NCI-H2171 (cell line): Measurements from ENCODE around the gene HSFX2.
"Not testable (repeated sequence)": the region's sequence is repeated elsewhere in the genome, so short reads cannot be mapped to it uniquely, and the experiment has no call there.

Experiments
- DNase-seq: peaks from one replicate; lab custom pipeline; 2025; lab: John Stamatoyannopoulos, UW

The HSFX2 gene, protein sequence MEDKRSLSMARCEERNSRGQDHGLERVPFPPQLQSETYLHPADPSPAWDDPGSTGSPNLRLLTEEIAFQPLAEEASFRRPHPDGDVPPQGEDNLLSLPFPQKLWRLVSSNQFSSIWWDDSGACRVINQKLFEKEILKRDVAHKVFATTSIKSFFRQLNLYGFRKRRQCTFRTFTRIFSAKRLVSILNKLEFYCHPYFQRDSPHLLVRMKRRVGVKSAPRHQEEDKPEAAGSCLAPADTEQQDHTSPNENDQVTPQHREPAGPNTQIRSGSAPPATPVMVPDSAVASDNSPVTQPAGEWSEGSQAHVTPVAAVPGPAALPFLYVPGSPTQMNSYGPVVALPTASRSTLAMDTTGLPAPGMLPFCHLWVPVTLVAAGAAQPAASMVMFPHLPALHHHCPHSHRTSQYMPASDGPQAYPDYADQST

DNA sequence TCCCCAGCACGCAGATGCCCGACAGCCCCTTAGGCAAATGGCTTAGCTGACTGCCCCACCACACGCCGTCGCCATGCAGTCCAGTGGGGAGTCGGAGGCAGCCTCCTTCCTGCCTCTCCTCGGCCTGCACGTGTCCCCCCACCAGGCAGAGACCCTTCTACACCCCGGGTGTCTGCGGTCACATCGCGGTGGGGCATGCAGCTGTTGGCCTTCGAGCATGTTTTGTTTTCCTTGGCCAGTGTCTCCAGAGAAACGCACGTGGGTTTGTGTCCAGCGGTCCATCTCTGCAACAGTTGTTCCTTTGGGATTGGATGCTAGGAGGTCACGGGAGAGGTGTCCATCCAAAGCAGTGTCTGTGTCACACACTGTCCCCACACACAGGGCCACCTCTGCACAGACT lies at the start of gene HSFX2:
HSFX2 (minus strand) TSS at position 101 of the 400 bp plus-strand sequence. CDS start 614 bp downstream, outside the sequence.
- not testable (repeated sequence) for DNase-seq

DNA sequence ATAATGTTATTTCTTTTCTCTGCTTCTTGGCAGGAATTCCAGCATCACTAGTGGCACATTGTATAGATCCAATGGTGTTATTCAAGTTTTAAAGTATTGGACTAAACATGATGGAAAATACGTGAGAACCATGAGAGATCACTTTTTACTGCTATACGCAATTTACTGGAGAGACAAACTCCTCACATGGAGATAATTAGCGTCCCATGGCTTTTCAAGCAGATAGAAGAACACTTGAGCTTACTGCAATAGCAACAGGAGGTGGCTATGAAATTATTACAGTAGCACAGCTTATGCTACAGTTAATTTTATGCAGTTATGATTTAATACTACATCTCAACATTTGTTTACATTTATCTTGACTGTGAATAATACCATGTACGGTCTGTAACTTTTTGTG lies 48.4 kb upstream of the HSFX2 start:
- DNase-seq = no peak

DNA sequence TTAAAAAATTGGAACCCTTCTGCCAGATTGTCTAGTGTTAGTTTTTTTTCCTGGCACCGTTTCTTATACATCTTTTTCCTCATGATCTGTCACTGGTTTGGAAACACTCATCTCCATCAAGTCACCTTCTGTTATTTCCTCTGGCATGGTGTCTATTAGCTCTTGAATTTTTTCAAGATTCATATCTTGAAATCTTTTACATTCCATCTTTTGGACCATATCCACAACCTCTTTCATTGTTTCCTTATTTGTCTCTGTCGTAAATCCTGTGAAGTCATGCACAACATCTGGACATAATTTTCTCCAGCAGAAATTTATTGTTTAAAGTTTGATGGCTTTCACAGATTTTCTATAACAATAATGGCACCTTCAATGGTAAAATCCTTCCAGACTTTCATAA lies 46.7 kb upstream of the HSFX2 start:
- no peak for DNase-seq

DNA sequence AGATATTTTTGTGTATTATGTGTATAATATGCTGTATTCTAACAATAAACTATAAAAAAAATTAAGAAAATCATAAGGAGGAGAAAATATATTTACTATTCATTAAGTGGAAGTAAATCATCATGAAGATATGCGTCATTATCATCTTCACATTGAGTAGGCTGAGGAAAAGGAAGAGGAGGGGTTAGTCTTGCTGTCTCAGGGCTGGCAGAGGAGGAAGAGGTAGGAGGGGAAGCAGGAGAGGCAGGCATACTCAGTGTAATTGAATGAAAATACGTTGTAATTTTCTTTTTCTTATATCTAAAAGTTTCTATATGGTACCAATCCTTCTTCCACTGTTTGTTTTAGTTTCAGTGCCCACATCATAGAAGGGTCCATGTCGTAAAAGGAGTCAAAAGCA lies 46.3 kb upstream of the HSFX2 start:
- no peak for DNase-seq

DNA sequence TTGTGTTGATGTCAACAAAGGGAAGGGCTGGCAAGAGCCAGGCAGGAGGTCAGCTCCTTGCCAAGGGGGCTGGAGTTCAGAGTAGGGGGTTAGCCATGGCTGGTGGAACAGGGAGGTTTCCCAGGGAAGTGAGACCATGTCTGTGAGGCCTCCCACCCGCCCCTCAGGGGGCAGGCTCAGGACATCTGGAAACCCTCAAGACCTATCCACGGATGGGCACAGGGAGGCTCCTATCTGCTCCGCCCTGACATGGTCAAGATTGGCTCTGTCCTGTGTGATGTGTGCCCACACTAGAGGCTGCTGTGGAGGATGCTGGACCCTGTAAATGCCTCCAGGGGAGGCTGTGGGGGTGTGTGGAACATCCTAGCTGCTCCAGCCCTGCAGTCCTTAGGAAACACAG lies 44.5 kb upstream of the HSFX2 start:
- no peak for DNase-seq

DNA sequence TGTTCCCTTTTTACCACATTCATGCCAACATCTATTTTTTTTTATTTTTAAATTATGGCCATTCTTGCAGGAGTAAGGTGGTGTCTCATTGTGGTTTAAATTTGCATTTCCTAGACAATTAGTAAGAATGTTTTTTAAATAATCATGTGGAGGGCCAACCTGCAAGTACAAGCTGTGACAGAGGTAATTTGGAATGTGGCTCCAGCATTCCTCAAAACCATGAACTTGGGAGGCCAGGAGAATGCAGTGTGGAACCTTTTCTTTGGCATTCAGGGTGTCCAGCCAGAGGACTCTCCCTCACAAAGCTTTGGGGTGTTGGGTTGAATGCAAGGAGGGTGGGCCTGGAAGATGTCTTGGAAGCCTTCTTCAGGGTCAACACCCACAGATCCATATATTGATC lies 43.7 kb upstream of the HSFX2 start:
- no peak for DNase-seq

DNA sequence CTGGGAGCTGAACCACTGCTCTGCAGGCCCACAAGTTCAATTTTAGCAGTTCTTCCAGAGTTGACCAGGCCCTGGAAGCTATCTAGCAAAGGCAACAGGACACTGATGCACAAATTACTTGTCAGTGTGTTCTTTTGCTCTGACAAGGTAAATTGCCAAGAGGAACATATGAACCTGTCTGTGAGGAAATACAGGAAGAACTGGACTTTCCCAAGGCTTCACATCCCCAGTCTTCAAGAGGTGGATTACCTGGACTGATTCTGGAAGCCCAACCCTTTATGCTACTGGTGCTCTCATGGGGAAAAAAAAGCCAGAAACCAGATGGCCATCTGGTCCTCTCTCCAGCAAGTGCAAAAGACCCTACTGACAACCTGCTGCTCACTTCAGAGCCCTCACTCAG lies 38.4 kb upstream of the HSFX2 start:
- no peak for DNase-seq

DNA sequence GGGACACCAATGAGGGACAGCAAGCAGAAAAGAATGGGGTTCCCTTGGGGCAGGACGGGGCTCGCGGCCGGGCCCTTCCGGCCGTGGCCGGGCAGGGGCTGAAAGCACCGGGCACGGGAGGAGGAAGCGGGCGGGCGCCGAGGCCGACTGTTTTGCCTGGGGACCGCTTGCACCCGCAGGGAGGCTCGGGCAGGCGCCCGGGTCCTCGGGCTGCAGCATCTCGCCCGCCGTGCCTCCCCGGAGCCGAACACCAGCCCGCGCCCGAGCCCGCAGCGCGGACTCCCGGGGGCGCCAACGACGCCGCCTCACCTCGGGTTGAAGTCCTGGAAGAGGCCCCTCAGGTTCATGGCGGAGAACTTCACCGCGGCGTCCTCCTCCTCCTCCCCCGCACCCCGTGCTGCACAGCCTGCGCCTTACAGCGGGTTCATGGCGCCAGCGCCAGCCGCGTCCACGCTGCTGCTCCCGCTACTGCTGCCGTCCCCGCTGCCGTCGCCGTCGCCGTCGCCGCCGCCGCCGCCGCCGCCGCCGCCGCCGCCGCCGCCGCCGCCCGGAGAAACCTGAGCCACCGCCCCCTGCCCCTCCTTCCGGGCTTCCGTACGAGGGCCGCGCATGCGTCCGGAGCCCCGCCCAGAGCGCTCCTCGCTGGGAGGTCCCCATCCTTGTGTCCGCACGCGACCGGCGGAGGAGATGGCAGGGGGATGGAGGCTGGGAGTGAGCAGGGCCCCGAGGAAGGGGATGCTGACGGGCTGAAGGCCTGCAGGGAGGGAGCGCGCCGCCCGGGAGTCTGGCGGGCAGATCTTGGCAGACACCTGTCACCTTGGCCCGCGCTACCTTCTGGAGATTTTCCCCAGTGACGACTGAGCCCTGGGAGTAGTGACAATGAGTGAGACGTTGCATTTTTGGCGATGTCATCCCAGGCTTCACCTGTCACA lies 36.4 kb upstream of the HSFX2 start, which contains the start of gene TMEM185A:
TMEM185A (minus strand) TSS at position 559 of the 932 bp plus-strand sequence; CDS start at position 347, 212 bp downstream.
- peak; percentile 49 for DNase-seq

DNA sequence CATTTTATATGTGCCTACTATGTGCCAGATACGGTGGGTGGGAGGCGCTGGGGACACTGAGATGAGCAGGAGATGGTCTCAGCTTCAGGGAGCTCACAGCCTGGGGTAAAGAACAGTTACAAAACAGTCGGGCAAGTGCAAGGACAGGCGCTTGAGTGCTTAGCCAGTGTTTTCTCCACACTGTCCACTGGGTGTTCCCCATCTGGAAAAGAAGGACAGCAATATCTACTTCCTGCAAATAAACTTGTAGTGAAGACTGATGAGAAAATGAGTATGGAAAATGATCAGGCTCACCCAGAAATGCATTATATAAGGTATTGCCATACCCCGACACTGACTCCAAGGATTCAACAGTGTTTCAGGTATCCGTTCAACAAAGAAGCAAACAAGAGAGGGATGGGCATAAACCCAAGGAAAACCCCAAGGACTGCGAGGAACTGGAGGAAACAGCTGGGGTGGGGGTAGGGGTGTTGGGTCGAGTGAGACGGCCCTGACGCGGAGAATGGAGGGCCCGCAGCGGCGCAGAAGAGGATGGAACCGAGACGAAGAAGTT lies 35.6 kb upstream of the HSFX2 start:
- no peak for DNase-seq

DNA sequence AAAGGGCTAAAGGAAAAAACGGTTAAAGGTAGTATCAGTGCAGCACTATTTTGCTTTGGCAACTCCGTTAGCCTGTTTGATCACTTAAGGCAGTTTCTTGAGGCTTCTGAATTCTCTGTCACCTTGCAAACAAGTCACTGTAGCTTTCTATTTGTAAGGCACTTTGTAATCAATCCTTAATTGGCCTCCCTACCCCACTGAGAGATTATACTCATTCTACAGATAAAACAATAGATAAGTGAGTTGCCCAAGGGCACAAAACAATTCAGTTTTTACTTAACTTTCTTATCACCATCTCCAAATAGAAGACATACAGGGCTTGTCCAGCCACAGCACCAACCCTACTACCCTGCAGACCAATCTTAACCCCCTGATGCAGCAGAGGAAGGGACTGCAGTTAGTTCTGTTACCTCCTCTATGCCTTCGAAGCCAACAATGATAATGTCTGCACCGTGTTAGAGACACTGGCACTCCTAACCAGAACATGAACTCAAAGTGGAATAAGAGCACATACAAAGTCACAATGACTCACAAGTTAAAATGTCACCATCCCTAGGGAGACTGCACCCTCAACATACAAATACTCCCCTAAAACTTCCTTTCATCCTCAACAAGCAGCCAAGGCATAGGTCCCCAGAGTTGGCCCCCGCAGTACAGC lies 34.7 kb upstream of the HSFX2 start:
- no peak for DNase-seq

DNA sequence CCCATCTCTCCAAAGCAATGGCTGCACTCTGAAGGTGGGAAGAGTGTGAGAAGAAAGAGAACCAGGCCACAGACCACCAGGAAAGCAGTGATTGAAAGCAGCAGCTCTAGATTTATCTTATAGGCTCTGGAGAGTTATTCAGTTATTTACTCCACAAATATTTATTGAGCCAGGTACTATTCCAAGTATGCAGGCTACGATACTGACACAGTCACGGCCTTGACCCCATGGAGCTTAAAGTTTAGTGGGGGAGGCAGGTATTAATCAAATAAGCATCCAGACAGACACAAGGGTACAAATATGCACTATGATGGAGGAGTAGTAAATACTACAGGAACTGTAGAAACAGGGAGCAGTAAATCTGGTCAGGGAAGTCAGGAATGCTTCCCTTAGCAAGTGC lies 33.7 kb upstream of the HSFX2 start:
- DNase-seq = no peak

DNA sequence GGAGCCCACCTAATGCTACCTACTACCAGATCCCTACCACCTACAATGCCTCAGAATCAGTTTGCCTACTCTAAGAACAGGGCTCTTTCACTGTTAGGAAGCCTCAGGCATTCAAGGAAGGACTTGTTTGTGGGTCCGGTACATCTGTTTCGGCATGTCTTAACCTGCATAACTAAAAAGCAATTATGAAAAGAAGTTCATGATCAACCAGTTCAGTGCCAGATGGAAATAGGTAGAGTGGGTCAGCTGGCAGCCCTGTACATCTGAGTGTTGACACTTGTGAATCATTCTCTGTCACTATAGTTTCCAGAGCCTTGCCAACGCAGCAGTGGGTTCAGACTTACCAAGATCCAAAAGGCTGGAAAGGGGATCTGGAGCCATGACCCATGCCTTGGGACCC lies 33.2 kb upstream of the HSFX2 start:
- no peak for DNase-seq

DNA sequence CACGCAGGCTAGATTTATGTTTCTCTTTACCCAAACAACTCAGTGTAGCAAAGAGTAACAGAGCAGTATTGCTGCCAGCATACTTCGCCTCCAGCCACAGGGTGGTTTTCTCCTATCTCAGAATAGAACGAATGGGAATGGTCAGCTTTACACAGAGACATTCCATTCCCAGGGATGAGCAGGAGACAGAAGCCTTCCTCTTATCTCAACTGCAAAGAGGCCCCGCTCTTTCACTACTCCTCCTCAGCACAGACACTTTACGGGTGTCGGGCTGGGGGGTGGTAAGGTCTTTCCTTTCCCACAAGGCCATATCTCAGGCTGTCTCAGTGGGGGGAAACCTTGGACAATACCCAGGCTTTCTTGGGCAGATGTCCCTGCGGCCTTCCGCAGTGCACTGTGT lies 31.7 kb upstream of the HSFX2 start:
- DNase-seq = not testable (repeated sequence)

DNA sequence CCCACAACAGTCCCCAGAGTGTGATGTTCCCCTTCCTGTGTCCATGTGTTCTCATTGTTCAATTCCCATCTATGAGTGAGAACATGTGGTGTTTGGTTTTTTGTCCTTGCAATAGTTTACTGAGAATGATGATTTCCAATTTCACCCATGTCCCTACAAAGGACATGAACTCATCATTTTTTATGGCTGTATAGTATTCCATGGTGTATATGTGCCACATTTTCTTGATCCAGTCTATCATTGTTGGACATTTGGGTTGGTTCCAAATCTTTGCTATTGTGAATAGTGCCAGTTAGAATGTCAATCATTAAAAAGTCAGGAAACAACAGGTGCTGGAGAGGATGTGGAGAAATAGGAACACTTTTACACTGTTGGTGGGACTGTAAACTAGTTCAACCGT lies 24.5 kb upstream of the HSFX2 start:
- DNase-seq = not testable (repeated sequence)

DNA sequence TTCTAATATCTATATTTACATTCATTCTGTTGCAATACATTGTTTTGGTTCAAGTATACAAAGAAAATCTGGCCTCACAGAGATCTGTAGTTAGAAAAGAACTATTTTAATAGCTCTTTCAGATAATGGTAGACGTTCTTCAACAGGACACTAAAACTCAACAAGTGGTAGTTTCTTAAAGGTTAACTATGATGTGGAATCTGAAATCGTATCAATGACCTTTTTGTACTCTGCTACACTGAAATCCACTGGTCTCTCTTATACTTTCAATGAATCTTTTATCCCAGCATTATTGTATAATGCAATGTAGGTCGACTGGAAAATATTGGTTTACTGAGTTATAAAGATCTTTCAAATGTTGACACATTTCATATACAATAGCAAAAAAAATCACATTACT lies 23.8 kb upstream of the HSFX2 start:
- DNase-seq = no peak

DNA sequence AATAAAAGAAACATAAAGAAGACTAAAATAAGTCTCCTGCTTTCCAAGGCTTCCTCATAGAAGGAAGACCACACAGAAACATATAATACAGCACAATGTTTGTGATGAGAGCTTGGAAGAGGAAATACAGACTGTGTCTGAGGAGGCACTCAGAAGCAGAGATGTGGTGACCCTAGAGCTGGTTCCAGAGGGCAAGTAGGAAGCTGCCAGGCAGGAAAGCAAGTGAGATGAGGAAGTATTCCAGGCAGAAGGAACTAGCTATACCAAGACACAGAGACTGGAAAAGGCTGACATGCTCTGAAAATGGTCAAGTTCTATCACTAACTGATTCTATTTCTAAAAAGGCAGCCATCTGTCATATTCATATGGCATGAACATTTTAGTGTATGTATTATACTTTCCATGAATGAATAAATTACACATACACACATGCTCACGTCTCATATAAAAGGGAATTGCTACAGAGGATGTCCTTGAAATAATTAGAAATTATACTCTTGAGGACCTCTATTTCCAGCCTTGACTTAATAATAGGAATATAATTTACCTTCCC lies 16.6 kb upstream of the HSFX2 start:
- no peak for DNase-seq

DNA sequence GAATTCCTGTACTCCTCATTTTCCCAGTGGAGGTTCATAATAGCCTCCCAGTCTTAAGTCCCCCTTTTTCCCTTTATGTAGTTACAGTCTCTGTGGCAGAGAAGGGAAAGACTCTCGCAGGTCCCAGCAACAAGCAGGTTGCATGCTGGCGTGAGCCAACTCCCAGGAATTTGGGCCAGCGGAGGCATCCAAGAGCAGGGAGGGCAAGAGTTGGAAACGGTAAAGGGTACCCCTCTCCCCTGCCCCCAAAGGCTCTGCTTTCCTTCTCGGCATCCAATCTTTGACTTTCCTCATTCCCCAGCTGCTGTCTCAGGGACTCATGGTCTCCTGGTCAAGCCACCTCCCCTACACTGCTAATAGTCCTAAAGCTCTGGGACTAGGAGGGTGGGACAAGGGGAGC lies 15.4 kb upstream of the HSFX2 start:
- DNase-seq = no peak

DNA sequence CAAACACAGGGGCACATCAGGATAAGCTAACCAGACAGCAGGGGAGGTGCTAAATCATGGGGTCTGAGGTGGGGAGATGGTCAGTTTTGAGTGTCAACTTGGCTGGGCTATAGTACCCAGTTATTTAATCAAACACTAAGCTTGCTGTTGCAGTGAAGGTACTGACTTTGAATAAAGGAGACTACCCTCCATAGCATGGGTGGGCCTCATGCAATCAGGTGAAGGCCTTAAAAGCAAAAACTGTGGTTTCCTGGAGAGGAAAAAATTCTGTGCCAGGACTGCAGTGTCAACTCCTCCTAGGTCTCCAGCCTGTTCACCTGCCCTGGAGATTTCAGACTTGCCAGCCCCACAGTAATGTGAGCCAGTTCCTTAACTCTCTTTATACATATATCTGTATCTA lies 12.6 kb upstream of the HSFX2 start:
- DNase-seq = no peak

DNA sequence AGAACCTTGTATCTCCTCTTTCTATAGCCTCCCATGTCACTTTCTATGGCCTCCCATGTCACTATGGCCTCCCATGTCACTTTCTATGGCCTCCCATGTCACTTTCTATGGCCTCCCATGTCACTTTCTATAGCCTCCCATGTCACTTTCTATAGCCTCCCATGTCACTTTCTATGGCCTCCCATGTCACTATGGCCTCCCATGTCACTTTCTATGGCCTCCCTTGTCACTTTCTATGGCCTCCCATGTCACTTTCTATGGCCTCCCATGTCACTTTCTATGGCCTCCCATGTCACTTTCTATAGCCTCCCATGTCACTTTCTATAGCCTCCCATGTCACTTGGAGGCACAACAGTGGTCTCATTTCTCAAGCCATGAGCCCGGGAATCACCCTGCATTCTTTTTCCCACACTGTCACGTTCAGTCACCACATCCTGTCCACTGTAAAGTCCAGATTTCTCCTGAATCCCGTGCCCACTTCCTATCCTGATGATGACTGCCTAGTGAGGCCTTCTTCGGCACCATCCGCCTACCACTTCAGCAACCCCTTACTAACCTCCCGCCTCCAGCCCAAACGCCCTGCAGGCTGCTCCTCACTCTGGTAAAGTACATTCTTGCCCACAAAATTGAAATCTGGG lies 10.3 kb upstream of the HSFX2 start:
- DNase-seq = not testable (repeated sequence)

DNA sequence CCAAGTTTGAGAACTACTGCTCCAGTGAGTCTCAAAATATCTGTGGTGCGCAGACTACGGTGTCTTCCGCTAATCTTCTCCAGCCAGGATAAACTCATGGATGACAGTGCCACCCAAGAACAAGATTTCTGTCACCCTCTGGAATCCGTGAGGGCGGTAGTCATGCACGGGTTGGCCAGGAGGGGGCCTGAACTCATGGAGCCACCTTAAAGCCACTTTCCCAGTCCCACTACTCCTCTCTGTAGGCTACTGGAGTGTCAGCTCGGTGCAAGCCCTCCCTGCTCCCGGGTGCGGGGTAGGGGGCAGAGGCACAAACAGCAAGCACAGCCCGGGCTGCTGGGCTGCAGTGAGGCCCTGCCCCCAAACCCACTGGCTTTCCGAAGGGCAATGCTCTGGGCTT lies 3.5 kb upstream of the HSFX2 start:
- not testable (repeated sequence) for DNase-seq

DNA sequence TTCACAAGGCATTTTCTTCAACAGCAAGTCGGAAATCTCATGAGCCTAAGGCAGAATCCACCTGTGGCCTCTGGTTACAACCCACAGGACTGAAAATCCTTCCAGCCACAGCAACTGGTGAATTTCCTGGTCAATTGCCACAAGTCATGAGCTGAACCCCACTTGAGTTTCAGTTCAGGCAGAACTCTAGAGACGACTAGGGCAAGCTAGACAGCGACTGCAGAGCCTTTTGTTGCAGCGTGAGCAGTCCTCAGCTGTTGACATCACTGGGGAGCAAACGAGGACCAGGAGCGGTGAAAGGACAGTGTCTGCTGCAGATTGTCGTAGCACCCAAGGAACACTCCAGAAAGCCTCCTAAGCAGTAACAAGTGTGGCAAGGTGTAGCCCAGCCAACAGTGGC lies 829 bp upstream of the HSFX2 start:
- not testable (repeated sequence) for DNase-seq
